WTC11 (cell line): ENCODE results near the gene PRKCE. TPM values are rescaled to one million over a fixed set of nuclear protein-coding genes. Genes with fewer than 3 reads are reported as not detected.

Source experiments
- ATAC-seq: fragments of 200-7000 bp; cut with Tn5 transposase; 2 replicates; pipeline ENCODE4 v1.10.0; 2021; ENCODE audit warnings: mild to moderate bottlenecking, moderate library complexity
- CTCF ChIA-PET: fragments of 300-600 bp; sonication (Branson Sonifier 250); formaldehyde crosslinking; loops from one replicate; lab custom pipeline; 2021; ENCODE audit warnings: antibody characterized with exemption; lab: Charles Lee
- POLR2A ChIA-PET: fragments of 350-600 bp; sonication (Branson Sonifier 250); formaldehyde crosslinking; loops from one replicate; lab custom pipeline; 2021; ENCODE audit warnings: antibody characterized with exemption; lab: Charles Lee
- DNase-seq: peaks from one replicate; pipeline ENCODE4 v3.0.0; 2021; ENCODE audit warnings: low spot score
- H3K27ac Mint-ChIP-seq: 2 replicates; pipeline ENCODE4 v1.8.0; 2021; ENCODE audit warnings: mixed read lengths
- H3K27me3 Mint-ChIP-seq: 2 replicates; pipeline ENCODE4 v1.8.0; 2021; ENCODE audit warnings: low read depth, mild to moderate bottlenecking, moderate library complexity, mixed read lengths
- H3K36me3 Mint-ChIP-seq: 2 replicates; pipeline ENCODE4 v1.8.0; 2021; ENCODE audit warnings: mixed read lengths
- H3K4me1 Mint-ChIP-seq: 2 replicates; pipeline ENCODE4 v1.8.0; 2022; ENCODE audit warnings: mixed read lengths
- H3K4me3 Mint-ChIP-seq: 2 replicates; pipeline ENCODE4 v1.8.0; 2021; ENCODE audit warnings: mild to moderate bottlenecking, moderate library complexity, mixed read lengths
- H3K9me3 Mint-ChIP-seq: 2 replicates; pipeline ENCODE4 v1.8.0; 2021; ENCODE audit warnings: mixed read lengths
- CBFB ChIP-seq: sonication (generic); formaldehyde crosslinking; IDR thresholded peaks from 2 replicates; pipeline ENCODE4 v1.8.1; 2022; ENCODE audit warnings: mild to moderate bottlenecking, low read depth, missing genetic modification reagents
- CREM ChIP-seq: sonication (generic); formaldehyde crosslinking; IDR thresholded peaks from 2 replicates; pipeline ENCODE4 v1.8.1; 2022; ENCODE audit warnings: mild to moderate bottlenecking, missing genetic modification reagents, moderate library complexity
- FOXP1 ChIP-seq: sonication (generic); formaldehyde crosslinking; IDR thresholded peaks from 2 replicates; pipeline ENCODE4 v1.8.0; 2022; ENCODE audit warnings: missing genetic modification reagents, mild to moderate bottlenecking, moderate library complexity, borderline replicate concordance
- NR3C1 ChIP-seq: sonication (generic); formaldehyde crosslinking; conservative IDR thresholded peaks from 2 replicates; pipeline ENCODE4 v1.8.1; 2023; ENCODE audit warnings: low read depth, mild to moderate bottlenecking, missing genetic modification reagents
- SOX15 ChIP-seq: fragments of 250-450 bp; sonication (Bioruptor Pico); IDR thresholded peaks from 2 replicates; pipeline ENCODE4 v1.9.0; 2021; ENCODE audit warnings: mild to moderate bottlenecking
- TCF7 ChIP-seq: sonication (generic); formaldehyde crosslinking; IDR thresholded peaks from 2 replicates; pipeline ENCODE4 v1.8.0; 2022; ENCODE audit warnings: mild to moderate bottlenecking, low read depth, missing genetic modification reagents, moderate library complexity
- TEAD4 ChIP-seq: sonication (generic); formaldehyde crosslinking; IDR thresholded peaks from 2 replicates; pipeline ENCODE4 v1.8.0; 2022; ENCODE audit warnings: mild to moderate bottlenecking, missing genetic modification reagents
- ZNF416 ChIP-seq: fragments of 250-450 bp; sonication (Bioruptor Pico); IDR thresholded peaks from 2 replicates; pipeline ENCODE4 v1.9.0; 2021; ENCODE audit warnings: mild to moderate bottlenecking, inconsistent platforms
- ZNF423 ChIP-seq: fragments of 250-450 bp; sonication (Bioruptor Pico); IDR thresholded peaks from 2 replicates; pipeline ENCODE4 v2.1.2; 2022; ENCODE audit warnings: mild to moderate bottlenecking, moderate library complexity
- ZNF671 ChIP-seq: fragments of 250-450 bp; sonication (Bioruptor Pico); IDR thresholded peaks from 2 replicates; pipeline ENCODE4 v1.8.0; 2021; ENCODE audit warnings: mild to moderate bottlenecking
- total RNA-seq: library from RNA; stranded (reverse); gene quantifications from 3 replicates; pipeline ENCODE4 v1.2.3, GENCODE V29; 2021
- TF ChIP-seq, protein P1 (sequence below): fragments of 250-450 bp; sonication (Bioruptor Pico); conservative IDR thresholded peaks from 2 replicates; pipeline ENCODE4 v1.9.0; 2021; ENCODE audit warnings: mild to moderate bottlenecking
- TF ChIP-seq, protein P2 (sequence below): sonication (generic); formaldehyde crosslinking; IDR thresholded peaks from 2 replicates; pipeline ENCODE4 v1.8.1; 2023; ENCODE audit warnings: mild to moderate bottlenecking, moderate library complexity, missing genetic modification reagents
- TF ChIP-seq, protein P3 (sequence below): fragments of 250-450 bp; sonication (Bioruptor Pico); IDR thresholded peaks from 2 replicates; pipeline ENCODE4 v1.8.0; 2021; ENCODE audit warnings: mild to moderate bottlenecking
- TF ChIP-seq, protein P4 (sequence below): fragments of 250-450 bp; sonication (Bioruptor Pico); IDR thresholded peaks from 2 replicates; pipeline ENCODE4 v1.9.0; 2021; ENCODE audit warnings: mild to moderate bottlenecking
- TF ChIP-seq, protein P5 (sequence below): sonication (generic); formaldehyde crosslinking; IDR thresholded peaks from 2 replicates; pipeline ENCODE4 v1.8.1; 2023; ENCODE audit warnings: mild to moderate bottlenecking, missing genetic modification reagents, moderate library complexity

PRKCE gene
- total RNA-seq, 1 experiment from 2014 or later = 5.8 TPM

DNA sequence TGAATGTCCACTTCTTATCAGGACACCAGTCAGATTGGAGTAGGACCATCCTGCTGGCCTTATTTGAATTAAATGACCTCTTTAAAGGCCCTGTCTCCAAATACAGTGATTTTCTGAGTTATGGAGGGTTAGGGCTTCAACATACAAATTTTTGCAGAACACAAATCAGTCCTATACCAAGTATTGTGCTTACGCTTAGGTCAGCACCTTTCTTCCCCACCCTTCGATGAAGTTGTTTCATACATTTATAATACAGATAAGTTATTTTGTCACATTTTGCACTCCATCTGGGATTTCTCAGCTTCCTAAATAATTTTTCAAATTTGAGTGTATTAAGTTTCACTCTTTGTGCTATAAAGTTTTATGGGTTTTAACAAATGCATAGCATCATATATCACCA, 455.2 kb downstream of the PRKCE start:
- no peak overlapping the region for H3K27ac Mint-ChIP-seq
- POLR2A ChIA-PET = no interaction called here
- peaks cover 7% of the 10 kb centered on the region for H3K4me1 Mint-ChIP-seq
- H3K9me3 Mint-ChIP-seq = peaks cover 27% of the 10 kb centered on the region
- TF ChIP-seq, protein P1, sequence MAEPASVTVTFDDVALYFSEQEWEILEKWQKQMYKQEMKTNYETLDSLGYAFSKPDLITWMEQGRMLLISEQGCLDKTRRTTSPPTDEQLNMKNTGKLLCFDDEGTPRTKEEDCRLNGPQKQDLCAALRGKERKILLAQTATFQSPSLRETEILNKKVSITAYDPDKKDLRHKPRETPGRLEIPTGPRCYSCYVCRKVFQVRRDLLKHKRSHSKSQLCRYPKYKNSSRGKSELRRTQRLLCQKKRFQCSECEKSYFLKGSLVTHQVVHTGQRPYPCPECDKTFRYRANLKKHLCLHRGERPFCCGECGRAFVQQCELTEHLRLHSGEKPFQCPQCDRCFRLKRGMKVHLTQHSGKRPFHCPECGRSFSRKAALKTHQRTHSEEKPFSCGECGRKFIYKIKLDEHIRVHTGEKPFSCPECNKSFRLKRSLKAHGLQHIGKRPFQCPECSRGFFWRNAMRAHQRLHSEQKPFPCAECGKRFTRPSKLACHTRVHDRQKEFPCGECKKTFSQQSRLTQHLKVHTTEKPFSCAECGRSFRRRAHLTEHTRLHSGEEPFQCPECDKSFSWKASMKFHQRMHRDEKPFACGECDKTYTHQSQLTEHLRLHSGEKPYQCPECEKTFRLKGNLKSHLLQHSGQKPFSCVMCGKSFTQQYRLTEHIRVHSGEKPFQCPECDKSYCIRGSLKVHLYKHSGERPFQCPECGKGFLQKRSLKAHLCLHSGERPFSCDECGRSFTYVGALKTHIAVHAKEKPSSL (CRISPR knock-in tag) = no peak
- TF ChIP-seq ZNF423 = no peak
- TF ChIP-seq, all 79 proteins: peak for 0
- Mint-ChIP-seq H3K36me3 (peaks cover 4% of the 10 kb centered on the region), H3K27me3 (no peaks in the 10 kb centered on the region; the same call in 1 of the 2 replicates), H3K4me3 (no peak overlapping the region)
- ATAC-seq (no peak), DNase-seq (no peak)
- CTCF ChIA-PET = no interaction called here

DNA sequence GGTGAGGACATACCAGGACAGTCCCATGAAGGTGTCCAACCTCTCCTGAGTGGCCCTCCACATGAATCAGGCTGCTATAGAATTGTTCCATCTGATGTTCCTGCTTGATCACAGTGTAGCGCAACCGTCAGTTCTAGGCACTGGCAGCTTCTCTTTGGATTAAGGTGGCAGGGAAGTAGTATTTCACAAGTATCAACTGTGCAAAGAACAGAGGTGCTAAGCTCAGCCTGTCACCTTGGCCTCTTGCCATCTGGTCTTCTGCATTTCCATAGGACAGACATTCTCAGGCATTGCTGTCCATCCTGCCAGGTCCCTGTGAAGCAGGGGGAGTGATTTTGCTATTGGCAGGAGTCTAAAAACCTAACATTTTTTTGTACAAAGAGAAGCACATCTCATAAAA, 463.5 kb downstream of the PRKCE start:
- no peaks in the 10 kb centered on the region for H3K27me3 Mint-ChIP-seq
- peaks cover 10% of the 10 kb centered on the region for H3K9me3 Mint-ChIP-seq
- ChIA-PET CTCF (no interaction called here), POLR2A (no interaction called here)
- DNase-seq = no peak
- H3K27ac Mint-ChIP-seq = no peak overlapping the region
- no peak overlapping the region for H3K4me3 Mint-ChIP-seq
- ATAC-seq = no peak
- TF ChIP-seq CBFB (CRISPR knock-in tag) (no peak), TCF7 (CRISPR knock-in tag) (no peak), NR3C1 (no peak), ZNF671 (CRISPR knock-in tag) (no peak), SOX15 (CRISPR knock-in tag) (no peak), TEAD4 (CRISPR knock-in tag) (no peak), CREM (CRISPR knock-in tag) (no peak)
- TF ChIP-seq, protein P1 (CRISPR knock-in tag) = no peak
- TF ChIP-seq, protein P2, sequence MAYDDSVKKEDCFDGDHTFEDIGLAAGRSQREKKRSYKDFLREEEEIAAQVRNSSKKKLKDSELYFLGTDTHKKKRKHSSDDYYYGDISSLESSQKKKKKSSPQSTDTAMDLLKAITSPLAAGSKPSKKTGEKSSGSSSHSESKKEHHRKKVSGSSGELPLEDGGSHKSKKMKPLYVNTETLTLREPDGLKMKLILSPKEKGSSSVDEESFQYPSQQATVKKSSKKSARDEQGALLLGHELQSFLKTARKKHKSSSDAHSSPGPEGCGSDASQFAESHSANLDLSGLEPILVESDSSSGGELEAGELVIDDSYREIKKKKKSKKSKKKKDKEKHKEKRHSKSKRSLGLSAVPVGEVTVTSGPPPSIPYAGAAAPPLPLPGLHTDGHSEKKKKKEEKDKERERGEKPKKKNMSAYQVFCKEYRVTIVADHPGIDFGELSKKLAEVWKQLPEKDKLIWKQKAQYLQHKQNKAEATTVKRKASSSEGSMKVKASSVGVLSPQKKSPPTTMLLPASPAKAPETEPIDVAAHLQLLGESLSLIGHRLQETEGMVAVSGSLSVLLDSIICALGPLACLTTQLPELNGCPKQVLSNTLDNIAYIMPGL = no peak
- no peaks in the 10 kb centered on the region for H3K36me3 Mint-ChIP-seq
- peaks cover 2% of the 10 kb centered on the region; the same call in 1 of the 2 replicates for H3K4me1 Mint-ChIP-seq

DNA sequence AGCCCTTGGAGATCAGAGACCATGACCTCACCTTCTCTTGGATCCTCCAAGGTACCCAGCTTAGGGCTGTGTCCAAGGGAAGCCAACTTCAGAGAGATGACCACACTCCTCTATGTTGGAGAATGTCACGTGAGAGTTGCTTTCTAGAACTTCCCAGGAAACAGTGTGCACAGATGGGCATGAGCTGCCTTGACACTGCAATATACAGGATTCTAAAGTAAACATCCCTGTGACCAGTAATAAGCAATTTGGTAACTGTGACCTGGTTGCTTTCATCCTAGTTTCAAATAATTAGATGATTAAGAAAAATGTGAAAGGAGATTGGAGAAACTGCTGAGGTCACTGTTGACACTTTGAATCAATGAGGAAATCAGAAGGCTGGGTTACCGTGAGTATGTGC, 464.7 kb downstream of the PRKCE start:
- no peak for DNase-seq
- no peak for TF ChIP-seq ZNF416
- TF ChIP-seq, protein P3, sequence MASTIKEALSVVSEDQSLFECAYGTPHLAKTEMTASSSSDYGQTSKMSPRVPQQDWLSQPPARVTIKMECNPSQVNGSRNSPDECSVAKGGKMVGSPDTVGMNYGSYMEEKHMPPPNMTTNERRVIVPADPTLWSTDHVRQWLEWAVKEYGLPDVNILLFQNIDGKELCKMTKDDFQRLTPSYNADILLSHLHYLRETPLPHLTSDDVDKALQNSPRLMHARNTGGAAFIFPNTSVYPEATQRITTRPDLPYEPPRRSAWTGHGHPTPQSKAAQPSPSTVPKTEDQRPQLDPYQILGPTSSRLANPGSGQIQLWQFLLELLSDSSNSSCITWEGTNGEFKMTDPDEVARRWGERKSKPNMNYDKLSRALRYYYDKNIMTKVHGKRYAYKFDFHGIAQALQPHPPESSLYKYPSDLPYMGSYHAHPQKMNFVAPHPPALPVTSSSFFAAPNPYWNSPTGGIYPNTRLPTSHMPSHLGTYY (CRISPR knock-in tag) = no peak
- TF ChIP-seq, all 79 proteins: peak for 0
- Mint-ChIP-seq H3K27me3 (no peaks in the 10 kb centered on the region), H3K4me3 (no peak overlapping the region), H3K36me3 (no peaks in the 10 kb centered on the region), H3K4me1 (peaks cover 2% of the 10 kb centered on the region; the same call in 1 of the 2 replicates), H3K9me3 (peaks cover 10% of the 10 kb centered on the region), H3K27ac (no peak overlapping the region)
- ChIA-PET POLR2A (no interaction called here), CTCF (interaction anchor here (1.6 kb wide), 1 partner anchor 53 kb away, joined by 5 read pairs; no protein-coding TSS in a partner anchor)
- ATAC-seq = no peak

DNA sequence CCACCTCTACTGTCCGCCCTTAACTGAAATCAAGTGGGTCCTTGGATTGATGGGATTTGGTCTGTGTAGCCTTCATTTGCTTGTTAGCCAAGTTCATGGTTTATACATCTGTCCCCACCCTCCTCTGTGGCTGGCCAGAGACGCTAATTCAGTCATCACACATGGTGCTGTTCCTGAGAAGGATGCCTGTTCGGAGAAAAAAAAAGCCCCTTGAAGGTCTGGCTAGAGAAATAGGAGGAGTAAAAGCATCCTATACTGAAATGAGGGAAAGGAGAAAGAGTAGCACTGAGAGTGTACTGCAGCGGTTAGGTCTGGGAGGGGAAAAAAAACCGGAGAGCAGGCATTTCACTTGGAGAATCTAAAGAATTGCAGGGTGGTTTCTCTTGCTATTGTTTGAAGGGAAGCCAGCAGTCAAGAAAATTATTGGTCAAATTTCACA, 465.1 kb downstream of the PRKCE start:
- H3K4me3 Mint-ChIP-seq = no peak overlapping the region
- ATAC-seq (no peak), DNase-seq (no peak)
- CTCF ChIA-PET = interaction anchor here (1.6 kb wide), 1 partner anchor 53 kb away, joined by 5 read pairs; no protein-coding TSS in a partner anchor
- no peaks in the 10 kb centered on the region for H3K27me3 Mint-ChIP-seq
- H3K9me3 Mint-ChIP-seq = peaks cover 8% of the 10 kb centered on the region
- H3K27ac Mint-ChIP-seq = no peak overlapping the region
- peaks cover 2% of the 10 kb centered on the region; the same call in 1 of the 2 replicates for H3K4me1 Mint-ChIP-seq
- no peaks in the 10 kb centered on the region for H3K36me3 Mint-ChIP-seq
- POLR2A ChIA-PET = no interaction called here
- TF ChIP-seq NR3C1 = no peak
- TF ChIP-seq, protein P4, sequence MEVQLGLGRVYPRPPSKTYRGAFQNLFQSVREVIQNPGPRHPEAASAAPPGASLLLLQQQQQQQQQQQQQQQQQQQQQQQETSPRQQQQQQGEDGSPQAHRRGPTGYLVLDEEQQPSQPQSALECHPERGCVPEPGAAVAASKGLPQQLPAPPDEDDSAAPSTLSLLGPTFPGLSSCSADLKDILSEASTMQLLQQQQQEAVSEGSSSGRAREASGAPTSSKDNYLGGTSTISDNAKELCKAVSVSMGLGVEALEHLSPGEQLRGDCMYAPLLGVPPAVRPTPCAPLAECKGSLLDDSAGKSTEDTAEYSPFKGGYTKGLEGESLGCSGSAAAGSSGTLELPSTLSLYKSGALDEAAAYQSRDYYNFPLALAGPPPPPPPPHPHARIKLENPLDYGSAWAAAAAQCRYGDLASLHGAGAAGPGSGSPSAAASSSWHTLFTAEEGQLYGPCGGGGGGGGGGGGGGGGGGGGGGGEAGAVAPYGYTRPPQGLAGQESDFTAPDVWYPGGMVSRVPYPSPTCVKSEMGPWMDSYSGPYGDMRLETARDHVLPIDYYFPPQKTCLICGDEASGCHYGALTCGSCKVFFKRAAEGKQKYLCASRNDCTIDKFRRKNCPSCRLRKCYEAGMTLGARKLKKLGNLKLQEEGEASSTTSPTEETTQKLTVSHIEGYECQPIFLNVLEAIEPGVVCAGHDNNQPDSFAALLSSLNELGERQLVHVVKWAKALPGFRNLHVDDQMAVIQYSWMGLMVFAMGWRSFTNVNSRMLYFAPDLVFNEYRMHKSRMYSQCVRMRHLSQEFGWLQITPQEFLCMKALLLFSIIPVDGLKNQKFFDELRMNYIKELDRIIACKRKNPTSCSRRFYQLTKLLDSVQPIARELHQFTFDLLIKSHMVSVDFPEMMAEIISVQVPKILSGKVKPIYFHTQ (CRISPR knock-in tag) = no peak
- no peak for TF ChIP-seq FOXP1
- TF ChIP-seq, protein P5, sequence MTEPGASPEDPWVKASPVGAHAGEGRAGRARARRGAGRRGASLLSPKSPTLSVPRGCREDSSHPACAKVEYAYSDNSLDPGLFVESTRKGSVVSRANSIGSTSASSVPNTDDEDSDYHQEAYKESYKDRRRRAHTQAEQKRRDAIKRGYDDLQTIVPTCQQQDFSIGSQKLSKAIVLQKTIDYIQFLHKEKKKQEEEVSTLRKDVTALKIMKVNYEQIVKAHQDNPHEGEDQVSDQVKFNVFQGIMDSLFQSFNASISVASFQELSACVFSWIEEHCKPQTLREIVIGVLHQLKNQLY (CRISPR knock-in tag) = no peak
